ENCODE data around the gene ENOSF1.

ENOSF1 gene

GRCh38 chr18:629269-630150 is 82.9 kb downstream of the ENOSF1 start:
- DNase-seq: no peak

GRCh38 chr18:627231-627630 is 85.2 kb downstream of the ENOSF1 start:
- DNase-seq: no peak

- DNase-seq: peak; percentile 41 to 54
Measured at GRCh38 chr18:623761-624620, 88.4 kb downstream of the ENOSF1 start.

GRCh38 chr18:622289-622688 is 90.1 kb downstream of the ENOSF1 start:
- no peak for DNase-seq

- DNase-seq: no peak
Measured at GRCh38 chr18:621291-622043, 91.0 kb downstream of the ENOSF1 start.
